ENCODE results near the gene SSH3. TPM values are rescaled to one million over a fixed set of nuclear protein-coding genes. Genes with fewer than 3 reads are reported as not detected.

Gene SSH3
- total RNA-seq, 1 experiment from 2014 or later: 0.82 TPM

GRCh38 chr11:67354075-67355022 is 51.0 kb downstream of the SSH3 start:
- Histone ChIP-seq H3K9ac (ENCODE audit: low read length) (peak overlapping the region; percentile 85), H3K27me3 (ENCODE audit: low read length) (no peaks in the 10 kb centered on the region), H3K79me2 (ENCODE audit: low read length) (no peaks in the 10 kb centered on the region), H2AFZ (ENCODE audit: low read length) (no peak overlapping the region), H3K4me2 (ENCODE audit: low read depth, low read length, poor library complexity, severe bottlenecking) (peak overlapping the region; percentile 84), H3K27ac (ENCODE audit: low read length) (peak overlapping the region; percentile 100), H3K9me3 (ENCODE audit: low read length) (no peaks in the 10 kb centered on the region), H3K4me1 (ENCODE audit: low read length) (peaks cover 86% of the 10 kb centered on the region), H3K4me3 (ENCODE audit: low read length) (peak overlapping the region; percentile 68), H4K20me1 (ENCODE audit: insufficient read depth, low read depth, low read length) (peaks cover 7% of the 10 kb centered on the region; the same call in 1 of the 2 replicates), H3K36me3 (ENCODE audit: insufficient read depth, low read length) (peaks cover 9% of the 10 kb centered on the region; the same call in 1 of the 2 replicates), H3K9me2 (replicated peaks; ENCODE audit: insufficient read depth, low read length) (no peaks in the 10 kb centered on the region)
- DNase-seq: peak; percentile 88

GRCh38 chr11:67355023-67355793 is 51.9 kb downstream of the SSH3 start:
- peak overlapping the region; percentile 68 for H3K4me3 ChIP-seq (ENCODE audit: low read length)
- H3K4me2 ChIP-seq (ENCODE audit: low read depth, low read length, poor library complexity, severe bottlenecking): peak overlapping the region; percentile 84
- H3K27ac ChIP-seq (ENCODE audit: low read length): peak overlapping the region; percentile 100
- DNase-seq: peak; percentile 74
- H3K79me2 ChIP-seq (ENCODE audit: low read length): no peaks in the 10 kb centered on the region
- H3K9ac ChIP-seq (ENCODE audit: low read length): peak overlapping the region; percentile 85
- peaks cover 9% of the 10 kb centered on the region; the same call in 1 of the 2 replicates for H3K36me3 ChIP-seq (ENCODE audit: insufficient read depth, low read length)
- H4K20me1 ChIP-seq (ENCODE audit: insufficient read depth, low read depth, low read length): peaks cover 3% of the 10 kb centered on the region; the same call in 1 of the 2 replicates
- H3K9me2 ChIP-seq (replicated peaks; ENCODE audit: insufficient read depth, low read length): no peaks in the 10 kb centered on the region
- H3K4me1 ChIP-seq (ENCODE audit: low read length): peaks cover 78% of the 10 kb centered on the region
- no peaks in the 10 kb centered on the region for H3K9me3 ChIP-seq (ENCODE audit: low read length)
- no peaks in the 10 kb centered on the region for H3K27me3 ChIP-seq (ENCODE audit: low read length)
- no peak overlapping the region for H2AFZ ChIP-seq (ENCODE audit: low read length)

DNA sequence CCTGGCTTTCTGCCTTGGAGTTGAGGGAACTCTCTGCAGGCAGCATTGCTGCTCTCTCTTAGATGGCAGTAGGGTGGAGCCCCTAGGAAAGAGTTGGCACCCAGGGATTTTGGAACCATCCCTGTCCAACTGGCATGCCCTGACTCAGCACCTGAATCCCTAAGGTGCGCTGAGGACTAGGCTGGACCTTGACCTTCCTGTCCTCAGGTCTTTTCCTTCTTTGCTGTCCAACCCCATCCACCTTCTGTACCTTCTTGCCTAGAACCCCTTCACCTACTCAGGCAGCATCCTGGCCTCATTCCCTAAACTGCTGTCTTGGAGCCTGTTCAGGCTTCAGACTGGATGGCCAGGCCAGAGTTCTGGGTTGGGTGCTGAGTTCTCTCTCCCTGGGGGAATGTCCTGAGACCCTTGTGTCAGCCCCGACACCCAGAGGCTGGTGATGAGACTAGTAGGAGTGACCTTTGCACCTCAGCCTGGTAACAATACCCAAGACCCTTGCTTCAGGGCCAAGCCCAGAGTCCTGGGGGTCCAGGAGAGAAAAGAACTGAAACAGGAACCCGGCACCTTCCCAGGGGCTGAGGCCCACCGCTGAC is 52.6 kb downstream of the SSH3 start:
- H3K9me2 ChIP-seq (replicated peaks; ENCODE audit: insufficient read depth, low read length): no peaks in the 10 kb centered on the region
- DNase-seq: no peak
- H3K79me2 ChIP-seq (ENCODE audit: low read length): no peaks in the 10 kb centered on the region
- no peak overlapping the region for H2AFZ ChIP-seq (ENCODE audit: low read length)
- peaks cover 3% of the 10 kb centered on the region; the same call in 1 of the 2 replicates for H4K20me1 ChIP-seq (ENCODE audit: insufficient read depth, low read depth, low read length)
- H3K4me2 ChIP-seq (ENCODE audit: low read depth, low read length, poor library complexity, severe bottlenecking): peak overlapping the region; percentile 84
- H3K27ac ChIP-seq (ENCODE audit: low read length): peak overlapping the region; percentile 100
- peaks cover 9% of the 10 kb centered on the region; the same call in 1 of the 2 replicates for H3K36me3 ChIP-seq (ENCODE audit: insufficient read depth, low read length)
- peak overlapping the region; percentile 68 for H3K4me3 ChIP-seq (ENCODE audit: low read length)
- no peaks in the 10 kb centered on the region for H3K9me3 ChIP-seq (ENCODE audit: low read length)
- peak overlapping the region; percentile 85 for H3K9ac ChIP-seq (ENCODE audit: low read length)
- H3K4me1 ChIP-seq (ENCODE audit: low read length): peaks cover 72% of the 10 kb centered on the region
- H3K27me3 ChIP-seq (ENCODE audit: low read length): no peaks in the 10 kb centered on the region

DNA sequence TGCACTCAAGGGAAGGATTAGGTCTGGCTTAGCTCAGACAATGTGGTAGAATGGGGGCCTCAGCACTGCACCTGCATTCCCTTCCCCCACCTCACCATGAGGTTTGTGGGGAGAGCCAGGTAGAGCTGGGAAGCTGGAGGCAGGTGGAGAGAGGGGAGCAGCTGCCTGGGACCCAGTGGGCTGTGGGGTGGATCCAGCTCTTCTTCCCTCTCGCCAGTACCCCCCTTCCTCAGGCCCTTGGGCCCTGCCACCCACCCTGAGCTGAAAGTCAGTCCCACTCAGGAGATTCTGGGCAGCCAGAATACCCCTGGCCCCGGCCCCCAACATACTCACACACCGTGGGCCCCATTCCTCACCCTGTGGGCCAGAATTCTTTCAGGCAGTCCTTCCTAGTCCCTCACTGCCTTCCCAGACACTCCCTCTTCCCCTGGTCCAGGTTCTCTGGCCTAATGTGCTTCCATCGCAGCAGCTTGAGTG is 53.1 kb downstream of the SSH3 start:
- H3K9ac ChIP-seq (ENCODE audit: low read length): peak overlapping the region; percentile 85
- H4K20me1 ChIP-seq (ENCODE audit: insufficient read depth, low read depth, low read length): 0 out of 2 replicates have a peak, but pooled peaks cover 2% of the 10 kb centered on the region
- peak overlapping the region; percentile 68 for H3K4me3 ChIP-seq (ENCODE audit: low read length)
- DNase-seq: peak; percentile 84
- peaks cover 69% of the 10 kb centered on the region for H3K4me1 ChIP-seq (ENCODE audit: low read length)
- H3K9me3 ChIP-seq (ENCODE audit: low read length): no peaks in the 10 kb centered on the region
- H3K9me2 ChIP-seq (replicated peaks; ENCODE audit: insufficient read depth, low read length): no peaks in the 10 kb centered on the region
- H3K27me3 ChIP-seq (ENCODE audit: low read length): no peaks in the 10 kb centered on the region
- H3K79me2 ChIP-seq (ENCODE audit: low read length): no peaks in the 10 kb centered on the region
- H3K4me2 ChIP-seq (ENCODE audit: low read depth, low read length, poor library complexity, severe bottlenecking): peak overlapping the region; percentile 84
- no peak overlapping the region for H2AFZ ChIP-seq (ENCODE audit: low read length)
- peaks cover 9% of the 10 kb centered on the region; the same call in 1 of the 2 replicates for H3K36me3 ChIP-seq (ENCODE audit: insufficient read depth, low read length)
- H3K27ac ChIP-seq (ENCODE audit: low read length): peak overlapping the region; percentile 100

DNA sequence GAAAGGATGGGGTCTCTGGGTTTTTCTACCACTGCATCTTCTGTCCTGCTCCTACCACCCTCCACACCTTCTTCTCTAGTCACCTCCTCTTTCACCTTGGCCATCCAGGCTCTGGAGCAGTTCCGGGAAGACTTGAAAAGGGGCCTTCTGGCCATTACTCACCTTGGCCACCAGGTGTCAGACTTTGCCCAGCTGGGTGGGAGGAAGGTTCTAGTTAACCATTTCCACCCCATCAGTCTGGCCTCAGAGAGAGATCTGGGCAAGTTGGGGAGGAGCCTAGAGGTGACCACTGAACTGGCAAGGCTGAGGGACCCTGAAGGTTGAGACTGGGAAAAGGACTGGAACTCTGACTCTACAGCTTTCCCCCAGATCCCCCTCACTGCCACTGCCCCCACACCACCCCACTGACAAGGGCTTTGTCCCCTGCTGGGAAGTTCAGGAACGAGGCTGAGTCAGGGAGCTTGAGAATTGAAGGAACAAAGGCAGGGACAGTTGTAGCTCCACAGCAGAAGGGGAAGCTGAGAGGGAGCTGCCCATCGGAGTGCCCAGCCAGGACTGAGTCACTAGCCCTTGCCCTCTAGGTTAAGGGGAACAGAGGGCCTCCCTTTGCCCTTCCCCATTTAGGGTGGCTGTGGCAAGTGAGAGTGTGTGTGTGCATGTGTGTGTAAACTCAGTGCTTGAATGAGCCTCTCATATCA is 53.7 kb downstream of the SSH3 start:
- DNase-seq: peak; percentile 94
- no peaks in the 10 kb centered on the region for H4K20me1 ChIP-seq (ENCODE audit: insufficient read depth, low read depth, low read length)
- peak overlapping the region; percentile 84 for H3K4me2 ChIP-seq (ENCODE audit: low read depth, low read length, poor library complexity, severe bottlenecking)
- peak overlapping the region; percentile 85 for H3K9ac ChIP-seq (ENCODE audit: low read length)
- H3K4me3 ChIP-seq (ENCODE audit: low read length): peak overlapping the region; percentile 68
- no peaks in the 10 kb centered on the region for H3K9me3 ChIP-seq (ENCODE audit: low read length)
- H3K27ac ChIP-seq (ENCODE audit: low read length): peak overlapping the region; percentile 100
- H3K79me2 ChIP-seq (ENCODE audit: low read length): no peaks in the 10 kb centered on the region
- H2AFZ ChIP-seq (ENCODE audit: low read length): 0 out of 2 replicates have a peak overlapping the region, but pooled peaks have one; percentile 7
- H3K36me3 ChIP-seq (ENCODE audit: insufficient read depth, low read length): peaks cover 9% of the 10 kb centered on the region; the same call in 1 of the 2 replicates
- no peaks in the 10 kb centered on the region for H3K27me3 ChIP-seq (ENCODE audit: low read length)
- H3K4me1 ChIP-seq (ENCODE audit: low read length): peaks cover 69% of the 10 kb centered on the region
- no peaks in the 10 kb centered on the region for H3K9me2 ChIP-seq (replicated peaks; ENCODE audit: insufficient read depth, low read length)

GRCh38 chr11:67357831-67358670 is 54.7 kb downstream of the SSH3 start:
- Histone ChIP-seq H3K4me1 (ENCODE audit: low read length) (peaks cover 69% of the 10 kb centered on the region), H3K27me3 (ENCODE audit: low read length) (no peaks in the 10 kb centered on the region), H3K4me3 (ENCODE audit: low read length) (no peak overlapping the region), H3K36me3 (ENCODE audit: insufficient read depth, low read length) (peaks cover 1% of the 10 kb centered on the region; the same call in 1 of the 2 replicates), H3K9ac (ENCODE audit: low read length) (peak overlapping the region; percentile 85), H3K9me3 (ENCODE audit: low read length) (no peaks in the 10 kb centered on the region), H3K4me2 (ENCODE audit: low read depth, low read length, poor library complexity, severe bottlenecking) (peak overlapping the region; percentile 84), H3K9me2 (replicated peaks; ENCODE audit: insufficient read depth, low read length) (no peaks in the 10 kb centered on the region), H3K79me2 (ENCODE audit: low read length) (no peaks in the 10 kb centered on the region), H3K27ac (ENCODE audit: low read length) (peak overlapping the region; percentile 100), H4K20me1 (ENCODE audit: insufficient read depth, low read depth, low read length) (no peaks in the 10 kb centered on the region), H2AFZ (ENCODE audit: low read length) (no peak overlapping the region)
- DNase-seq: peak; percentile 38
